Naive B cell (primary cell): ENCODE data around the gene EPHA1. TPM values are rescaled to one million over a fixed set of nuclear protein-coding genes. Genes with fewer than 3 reads are reported as not detected.

ENCODE experiments used
- ATAC-seq, 2 donors: fragments of 150-1000 bp; cut with Tn5 transposase; 2 replicates each; pipeline ENCODE4 v1.10.0; 2021; ENCODE audit warnings: low read depth in 2 of 2, mild to moderate bottlenecking in 2 of 2, moderate library complexity in 2 of 2
- DNase-seq: peaks from one replicate; pipeline ENCODE4 v3.0.0; 2022
- H3K27ac Mint-ChIP-seq, 6 donors: one replicate each; pipeline ENCODE4 v1.8.0; 2020 to 2022; ENCODE audit warnings: mild to moderate bottlenecking in 6 of 6, mixed read lengths in 6 of 6, moderate library complexity in 5 of 6, inconsistent platforms in 2 of 6
- H3K27me3 Mint-ChIP-seq, 3 donors: one replicate each; pipeline ENCODE4 v1.8.0; 2021 to 2022; ENCODE audit warnings: mixed read lengths in 3 of 3, mild to moderate bottlenecking in 1 of 3
- H3K36me3 Mint-ChIP-seq, 2 donors: one replicate each; pipeline ENCODE4 v1.8.0; 2020 to 2022; ENCODE audit warnings: mixed read lengths in 2 of 2, inconsistent platforms in 1 of 2, mild to moderate bottlenecking in 1 of 2
- H3K4me1 Mint-ChIP-seq, 3 donors: one replicate each; pipeline ENCODE4 v1.8.0; 2020 to 2022; ENCODE audit warnings: mixed read lengths in 3 of 3, inconsistent platforms in 1 of 3, mild to moderate bottlenecking in 1 of 3, moderate library complexity in 1 of 3
- H3K4me3 Mint-ChIP-seq, 8 donors: one replicate each; pipeline ENCODE4 v1.8.0; 2020 to 2022; ENCODE audit warnings: mild to moderate bottlenecking in 8 of 8, mixed read lengths in 8 of 8, moderate library complexity in 8 of 8, inconsistent platforms in 2 of 8
- H3K9me3 Mint-ChIP-seq, 7 donors: one replicate each; pipeline ENCODE4 v1.8.0; 2020 to 2022; ENCODE audit warnings: mixed read lengths in 7 of 7, mild to moderate bottlenecking in 5 of 7, inconsistent platforms in 2 of 7, moderate library complexity in 1 of 7
- polyA plus RNA-seq, 6 donors: library from polyadenylated mRNA; unstranded; fragments of 300-500 nt; fragmentation: Illumina TruSeq; gene quantifications; one replicate each; pipeline ENCODE4 v1.2.3, GENCODE V29; 2021; ENCODE audit warnings: low read depth in 6 of 6

Gene EPHA1
- polyA plus RNA-seq, 6 donors from 2014 or later = 0.06 TPM; not detected in 5

GRCh38 chr7:143351060-143351459 lies 57.6 kb downstream of the EPHA1 start:
- no peak overlapping the region for H3K4me3 Mint-ChIP-seq
- peaks cover 0 to 4% (median 0%) of the 10 kb centered on the region in 7 donors for H3K9me3 Mint-ChIP-seq
- ATAC-seq = no peak
- H3K4me1 Mint-ChIP-seq = peaks cover 0 to 10% (median 0%) of the 10 kb centered on the region in 3 donors
- H3K27ac Mint-ChIP-seq = no peak overlapping the region
- no peaks in the 10 kb centered on the region for H3K36me3 Mint-ChIP-seq
- no peak for DNase-seq
- peaks cover 6 to 86% (median 68%) of the 10 kb centered on the region in 3 donors for H3K27me3 Mint-ChIP-seq

- DNase-seq (no peak), ATAC-seq (no peak)
- Mint-ChIP-seq H3K9me3 (no peaks in the 10 kb centered on the region), H3K27ac (peak overlapping the region in 1 of 6 donors; percentile 19), H3K36me3 (no peaks in the 10 kb centered on the region), H3K27me3 (peaks cover 12 to 78% (median 66%) of the 10 kb centered on the region in 3 donors), H3K4me1 (peaks cover 6 to 11% (median 9%) of the 10 kb centered on the region in 3 donors), H3K4me3 (no peak overlapping the region)
Measured at GRCh38 chr7:143347950-143348349, 60.7 kb downstream of the EPHA1 start.

GRCh38 chr7:143346018-143346417 lies 62.6 kb downstream of the EPHA1 start:
- Mint-ChIP-seq H3K4me1 (peaks cover 6 to 11% (median 9%) of the 10 kb centered on the region in 3 donors), H3K36me3 (no peaks in the 10 kb centered on the region), H3K27ac (no peak overlapping the region), H3K4me3 (peak overlapping the region in 2 of 8 donors; percentile 49 to 71), H3K9me3 (no peaks in the 10 kb centered on the region), H3K27me3 (peaks cover 19 to 59% (median 56%) of the 10 kb centered on the region in 3 donors)
- ATAC-seq = no peak
- no peak for DNase-seq

- peak; percentile 89 to 90 for ATAC-seq
- H3K9me3 Mint-ChIP-seq = no peaks in the 10 kb centered on the region
- H3K4me1 Mint-ChIP-seq = peaks cover 6 to 11% (median 9%) of the 10 kb centered on the region in 3 donors
- H3K4me3 Mint-ChIP-seq = peak overlapping the region in 6 of 8 donors; percentile 49 to 84 (median 59)
- peak; percentile 9 for DNase-seq
- peaks cover 19 to 58% (median 58%) of the 10 kb centered on the region in 3 donors for H3K27me3 Mint-ChIP-seq
- peak overlapping the region in 1 of 6 donors; percentile 70 for H3K27ac Mint-ChIP-seq
- no peaks in the 10 kb centered on the region for H3K36me3 Mint-ChIP-seq
Measured at GRCh38 chr7:143345428-143345900, 63.2 kb downstream of the EPHA1 start.

GRCh38 chr7:143343596-143343995 lies 65.1 kb downstream of the EPHA1 start:
- no peaks in the 10 kb centered on the region for H3K9me3 Mint-ChIP-seq

GRCh38 chr7:143341842-143342241 lies 66.8 kb downstream of the EPHA1 start:
- Mint-ChIP-seq H3K27me3 (peaks cover 36 to 59% (median 51%) of the 10 kb centered on the region in 3 donors), H3K4me1 (peaks cover 6 to 11% (median 9%) of the 10 kb centered on the region in 3 donors), H3K36me3 (no peaks in the 10 kb centered on the region), H3K27ac (no peak overlapping the region), H3K4me3 (no peak overlapping the region), H3K9me3 (no peaks in the 10 kb centered on the region)
- ATAC-seq = no peak
- DNase-seq = no peak

More at GRCh38 chr7:143343596-143343995, 65.1 kb downstream of the EPHA1 start:
- no peak for DNase-seq
- peaks cover 6 to 11% (median 9%) of the 10 kb centered on the region in 3 donors for H3K4me1 Mint-ChIP-seq
- no peak overlapping the region for H3K4me3 Mint-ChIP-seq
- H3K36me3 Mint-ChIP-seq = no peaks in the 10 kb centered on the region
- H3K27me3 Mint-ChIP-seq = peaks cover 30 to 63% (median 57%) of the 10 kb centered on the region in 3 donors
- no peak for ATAC-seq
- peak overlapping the region in 1 of 6 donors; percentile 7 for H3K27ac Mint-ChIP-seq

Other genes starting within 250 kb of the EPHA1 start
- not detected for gene TAS2R39, start 225.4 kb downstream of the EPHA1 start, polyA plus RNA-seq
- gene TAS2R40, start 186.8 kb downstream of the EPHA1 start, polyA plus RNA-seq = not detected
- 100 to 1,000 TPM; 180 to 225 (median 204) TPM for gene GSTK1, start 145.4 kb downstream of the EPHA1 start, polyA plus RNA-seq
- under 1 TPM in 2 of 6 donors, not detected in 4; 0.32 TPM for gene TMEM139, start 123.9 kb downstream of the EPHA1 start, polyA plus RNA-seq
- gene CASP2, start 120.5 kb downstream of the EPHA1 start, polyA plus RNA-seq = 10 to 100 TPM in 5 of 6 donors, 1 to 10 TPM in 1; 4.2 to 42.7 (median 23.9) TPM
- not detected for gene CLCN1, start 92.7 kb downstream of the EPHA1 start, polyA plus RNA-seq
- not detected for gene FAM131B, start 46.1 kb downstream of the EPHA1 start, polyA plus RNA-seq
- 10 to 100 TPM in 4 of 6 donors, 1 to 10 TPM in 2; 4.7 to 21.4 (median 12.2) TPM for gene ZYX, start 27.5 kb downstream of the EPHA1 start, polyA plus RNA-seq
- not detected for gene TAS2R60, start 34.6 kb upstream of the EPHA1 start, polyA plus RNA-seq
- gene TAS2R41, start 69.0 kb upstream of the EPHA1 start, polyA plus RNA-seq = not detected
- under 1 TPM in 1 of 6 donors, not detected in 5; 0.22 TPM for gene CTAGE15, start 162.9 kb upstream of the EPHA1 start, polyA plus RNA-seq
- gene TCAF2, start 212.1 kb upstream of the EPHA1 start, polyA plus RNA-seq = 1 to 10 TPM; 2.6 to 6.7 (median 3.4) TPM